Stimulated activated CD8-positive, alpha-beta memory T cell treated with anti-CD3 and anti-CD28 coated beads, Interleukin-2, amount 100 ng/mL, for 1 hour (primary cell): Measurements from ENCODE around the gene LMNTD2.

Source experiments
- DNase-seq, 2 donors: peaks; one replicate each; pipeline ENCODE4 v3.0.0-alpha.2; 2020; ENCODE audit warnings: low read depth in 2 of 2

The LMNTD2 gene

DNA sequence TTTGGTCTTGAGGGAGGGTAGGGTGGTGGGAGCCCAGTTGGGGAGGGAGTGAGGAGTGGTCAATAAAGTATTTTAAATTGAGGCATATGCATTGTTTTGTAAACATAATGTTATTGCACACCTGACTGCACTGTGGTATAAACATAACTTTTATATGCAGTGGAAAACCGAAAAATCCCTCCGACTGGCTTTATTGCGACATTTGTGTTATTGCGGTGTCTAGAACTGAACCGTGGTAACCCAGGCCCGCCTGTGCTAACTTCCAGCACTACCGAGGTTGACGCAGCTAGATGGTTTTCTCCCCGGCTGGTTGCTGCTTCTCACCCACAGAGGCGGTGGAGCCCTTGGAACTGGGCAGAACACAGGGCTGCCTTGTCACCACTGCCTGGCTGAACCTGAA lies 45.9 kb downstream of the LMNTD2 start:
- DNase-seq: no peak

DNA sequence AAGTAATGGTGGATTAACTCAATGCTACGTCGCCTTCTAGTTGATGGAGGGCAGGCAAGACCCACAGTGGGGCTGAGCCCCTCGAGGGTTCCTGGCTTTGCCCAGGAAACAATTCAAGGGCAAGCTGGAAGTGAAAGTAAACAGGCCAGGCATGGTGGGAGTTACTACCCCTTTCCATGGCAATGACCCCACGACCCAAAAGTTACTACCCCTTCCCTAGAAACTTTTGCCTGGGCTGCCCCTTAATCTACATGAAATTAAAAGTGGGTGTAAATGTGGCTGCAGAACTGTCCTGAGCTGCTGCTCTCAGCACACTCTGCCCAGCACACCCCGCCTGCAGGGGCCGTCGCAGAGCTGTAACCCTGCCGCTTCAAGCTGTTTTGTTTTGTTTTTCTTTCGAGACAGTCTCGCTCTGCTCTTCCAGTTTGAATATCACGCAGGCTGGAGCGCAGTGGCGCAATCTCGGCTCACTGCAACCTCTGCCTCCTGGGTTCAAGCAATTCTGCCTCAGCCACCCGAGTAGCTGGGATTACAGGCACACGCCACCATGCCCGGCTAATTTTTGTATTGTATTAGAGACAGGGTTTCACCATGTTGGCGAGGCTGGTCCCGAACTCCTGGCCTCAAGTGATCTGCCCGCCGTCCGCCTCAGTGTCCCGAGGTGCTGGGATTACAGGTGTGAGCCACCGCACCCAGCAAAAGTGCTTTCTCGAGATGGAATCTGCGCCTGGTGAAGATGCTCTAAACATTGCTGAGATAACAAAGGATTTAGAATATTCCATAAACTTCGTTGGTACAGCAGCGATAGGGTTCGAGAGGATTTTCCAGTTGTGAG lies 47.6 kb downstream of the LMNTD2 start:
- no peak for DNase-seq

DNA sequence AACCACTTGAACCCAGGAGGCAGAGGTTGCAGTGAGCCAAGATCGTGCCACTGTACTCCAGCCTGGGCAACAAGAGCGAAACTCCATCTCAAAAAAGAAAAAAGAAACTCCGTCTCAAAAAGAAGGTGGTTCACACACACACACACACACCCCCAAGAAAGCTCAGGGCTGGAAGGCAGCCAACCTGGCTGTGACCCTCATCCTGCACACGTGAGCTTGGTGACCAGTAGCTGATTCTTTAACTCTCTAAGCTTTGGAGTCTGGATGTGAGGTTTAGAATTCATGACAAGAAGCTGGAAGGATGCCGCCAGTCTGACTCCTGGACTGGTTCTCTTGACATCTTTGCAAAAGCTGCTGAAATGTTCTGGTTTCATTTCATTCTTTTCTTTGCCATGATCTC lies 51.6 kb downstream of the LMNTD2 start:
- DNase-seq: no peak

DNA sequence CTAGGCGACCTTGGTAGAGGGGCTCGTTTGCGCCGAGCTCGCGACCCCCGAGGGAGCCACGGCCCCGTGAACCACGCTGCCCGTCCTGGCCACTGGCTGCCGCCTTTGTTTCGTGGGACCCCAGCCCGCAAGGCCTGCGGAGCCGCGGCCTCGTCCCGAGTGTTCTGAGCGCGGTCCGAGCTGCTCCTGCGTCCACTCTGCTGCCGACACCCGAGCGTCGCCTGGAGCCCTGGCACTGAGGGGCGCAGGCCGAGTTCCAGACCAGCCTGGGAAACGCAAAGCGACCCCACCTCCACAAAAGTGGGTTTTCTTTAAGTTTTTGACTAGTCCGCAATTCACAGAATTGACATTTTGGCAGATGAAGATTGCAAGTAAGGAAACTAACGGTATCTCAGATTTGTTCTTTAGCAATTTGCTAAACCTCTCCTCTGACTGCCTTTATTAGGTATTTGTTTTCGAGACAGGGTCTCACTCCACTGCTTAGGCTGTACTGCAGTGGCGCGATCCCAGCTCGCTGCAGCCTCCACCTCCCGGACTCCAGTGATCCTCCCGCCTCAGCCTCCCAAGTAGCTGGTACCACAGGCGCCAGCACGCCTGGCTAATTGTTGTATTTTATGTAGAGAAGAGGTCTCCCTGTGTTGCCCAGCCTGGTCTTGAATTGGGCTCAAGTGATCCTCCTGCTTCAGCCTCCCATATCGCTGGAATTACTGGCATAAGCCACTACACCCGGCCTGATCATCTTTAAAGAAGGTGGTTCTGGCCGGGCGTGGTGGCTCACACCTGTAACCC lies 52.6 kb downstream of the LMNTD2 start:
- DNase-seq: no peak

DNA sequence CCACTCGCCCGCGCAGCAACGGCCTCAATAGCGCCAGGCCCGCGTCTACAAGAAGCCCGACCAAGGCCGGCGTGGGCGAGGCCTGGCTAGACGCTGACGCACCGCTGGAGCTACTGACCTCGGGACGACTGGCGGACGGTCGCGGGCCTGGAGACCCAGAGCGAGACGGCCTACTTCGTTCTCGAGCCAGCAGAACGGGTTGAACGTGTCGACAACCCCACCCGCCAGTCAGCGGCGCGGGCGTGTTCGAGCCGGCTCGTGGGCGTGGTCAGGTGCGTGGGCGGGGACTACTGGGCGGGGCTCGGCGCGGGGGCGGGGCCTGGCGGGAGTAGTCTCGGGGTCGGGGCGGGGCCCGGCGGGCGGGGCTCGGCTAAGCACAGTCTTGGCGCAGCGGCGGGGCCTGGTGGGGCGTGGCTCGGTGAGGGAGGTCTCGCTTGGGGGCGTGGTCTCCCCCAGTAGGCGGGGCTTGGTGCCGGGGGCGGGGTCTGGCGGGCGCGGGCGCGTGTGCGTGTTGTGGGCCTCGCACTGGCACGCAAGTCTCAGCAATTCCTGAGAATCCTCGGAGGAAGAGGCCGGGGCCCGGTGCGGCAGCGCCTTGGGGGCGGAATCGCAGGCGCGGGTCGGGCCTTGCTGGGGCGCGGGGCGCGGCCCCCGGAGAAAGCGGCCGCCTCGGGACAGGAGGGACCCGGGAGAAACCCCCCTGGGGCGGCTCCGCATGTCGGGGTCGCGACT lies 53.4 kb downstream of the LMNTD2 start, which contains the start of gene RNH1:
RNH1 (minus strand) TSS at position 248 of the 732 bp plus-strand sequence. CDS start 5,080 bp downstream, outside the sequence.
- peak; percentile 98 to 100 for DNase-seq

DNA sequence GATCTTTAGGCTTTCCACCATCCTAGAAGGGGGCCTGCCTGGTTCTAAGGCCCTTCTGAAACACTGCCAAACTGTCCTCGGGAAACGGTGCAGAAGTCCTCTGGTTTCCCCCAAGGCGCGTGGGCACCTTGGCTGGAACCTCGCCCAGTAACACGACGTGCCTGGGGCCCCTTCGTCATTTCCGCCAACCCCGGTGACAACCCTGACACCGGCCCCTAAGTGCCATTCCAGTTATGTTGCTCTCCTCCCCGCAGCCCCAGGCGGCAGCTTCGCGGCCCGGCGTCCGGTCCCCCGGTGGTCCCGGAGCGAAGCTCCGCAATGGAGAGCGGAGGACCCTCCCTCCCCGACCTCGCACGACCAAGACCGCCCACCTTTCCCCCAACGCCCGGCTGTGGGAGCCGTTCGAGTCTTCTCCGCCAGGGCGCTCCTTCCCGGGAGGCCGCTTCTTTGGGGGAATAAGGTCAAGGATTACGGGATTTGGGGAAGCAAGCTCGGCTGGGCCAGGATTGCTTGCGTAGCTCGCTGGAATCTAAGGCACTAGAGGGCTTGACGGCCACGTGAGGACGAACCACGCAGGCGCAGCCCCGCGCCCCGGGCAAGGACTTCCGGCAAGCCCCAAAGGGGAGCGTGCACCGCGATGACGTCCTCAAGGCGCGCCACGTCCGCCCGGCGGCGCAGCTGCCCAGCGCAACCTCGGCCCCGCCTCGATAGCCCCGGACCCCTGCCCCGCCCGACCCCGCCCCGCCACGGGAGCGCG lies 54.1 kb downstream of the LMNTD2 start:
- peak; percentile 94 to 96 for DNase-seq

DNA sequence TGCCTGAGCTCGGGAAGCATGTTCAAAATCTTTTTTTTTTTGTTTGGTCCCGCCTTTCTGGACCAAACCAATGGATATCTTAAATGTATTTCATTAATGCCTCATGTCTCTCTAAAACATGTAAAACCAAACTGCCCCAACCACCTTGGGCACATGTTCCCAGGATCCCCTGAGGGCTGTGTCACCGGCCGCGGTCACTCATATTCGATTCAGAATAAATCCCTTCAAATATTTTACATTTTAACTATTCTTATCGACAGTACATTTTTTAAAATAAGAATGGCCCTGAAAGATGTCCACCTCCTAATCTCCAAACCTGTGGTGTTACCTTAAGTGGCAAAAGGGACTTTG lies 55.6 kb downstream of the LMNTD2 start:
- DNase-seq: no peak
